HG03520 (cell line): Measurements from ENCODE around the gene RPL27.
A peak's percentile ranks its signal among the peaks of the same experiment; 100 is the strongest.
"Not testable (repeated sequence)": the region's sequence is repeated elsewhere in the genome, so short reads cannot be mapped to it uniquely, and the experiment has no call there.

Experiments used
- ATAC-seq: cut with Tn5 transposase; IDR thresholded peaks from one replicate; pipeline ENCODE4 v1.9.1; 2021; ENCODE audit warnings: mild to moderate bottlenecking, moderate library complexity; ENCODE audit not compliant: unreplicated experiment

RPL27 gene

GRCh38 chr17:42992872-42993271 lies 5.3 kb upstream of the RPL27 start:
- ATAC-seq, result no peak

DNA sequence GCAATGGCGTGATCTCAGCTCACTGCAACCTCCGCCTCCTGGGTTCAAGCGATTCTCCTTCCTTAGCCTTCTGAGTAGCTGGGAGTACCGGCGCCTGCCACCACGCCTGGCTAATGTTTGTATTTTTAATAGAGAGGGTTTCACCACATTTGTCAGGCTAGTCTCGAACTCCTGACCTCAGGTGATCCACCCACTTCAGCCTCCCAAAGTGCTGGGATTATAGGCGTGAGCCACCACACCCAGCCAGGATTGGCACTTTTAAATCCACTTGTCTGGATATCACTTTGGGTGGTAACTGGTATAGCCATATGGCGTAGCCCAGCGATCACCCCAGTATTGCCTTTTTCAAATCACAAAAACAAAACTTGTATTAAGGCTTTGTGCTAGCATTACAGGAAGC lies 4.3 kb upstream of the RPL27 start:
- ATAC-seq, result not testable (repeated sequence)

- ATAC-seq, result no peak
Measured at GRCh38 chr17:42997390-42997983, 732 bp upstream of the RPL27 start.

- ATAC-seq, result no peak
Measured at GRCh38 chr17:42999003-42999525, 845 bp downstream of the RPL27 start.

- ATAC-seq, result not testable (repeated sequence)
Measured at GRCh38 chr17:43000894-43001293, 2.7 kb downstream of the RPL27 start.

DNA sequence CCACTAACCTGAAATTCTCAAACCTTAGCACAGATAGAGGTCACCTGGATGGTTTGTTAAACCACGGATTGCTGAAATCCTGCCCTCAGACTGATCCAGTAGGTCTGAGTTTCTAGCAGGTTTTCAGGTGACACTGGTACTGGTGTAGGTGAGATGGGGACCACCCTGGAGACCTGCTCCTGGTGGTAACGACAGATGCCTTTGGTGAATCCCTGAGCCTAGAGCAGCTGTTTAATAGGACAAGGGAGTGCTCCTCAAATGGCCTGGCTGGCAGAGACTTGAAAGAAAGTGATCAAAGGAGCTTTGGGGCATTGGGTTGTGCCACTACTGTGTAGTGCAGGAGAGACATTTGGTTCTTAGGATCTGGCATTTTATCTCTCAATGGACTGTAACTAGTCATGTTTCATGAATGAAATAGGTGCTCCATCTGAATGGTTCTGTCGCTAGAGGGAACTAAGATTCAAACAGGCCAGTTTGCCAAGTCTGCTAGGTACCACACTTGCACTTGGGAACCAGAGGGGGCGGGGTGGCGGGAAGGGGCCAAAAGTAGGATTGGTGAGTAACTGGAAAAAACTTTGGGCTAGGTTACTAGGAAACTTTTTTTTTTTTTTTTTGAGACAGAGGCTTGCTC lies 5.4 kb downstream of the RPL27 start:
- ATAC-seq, result no peak

DNA sequence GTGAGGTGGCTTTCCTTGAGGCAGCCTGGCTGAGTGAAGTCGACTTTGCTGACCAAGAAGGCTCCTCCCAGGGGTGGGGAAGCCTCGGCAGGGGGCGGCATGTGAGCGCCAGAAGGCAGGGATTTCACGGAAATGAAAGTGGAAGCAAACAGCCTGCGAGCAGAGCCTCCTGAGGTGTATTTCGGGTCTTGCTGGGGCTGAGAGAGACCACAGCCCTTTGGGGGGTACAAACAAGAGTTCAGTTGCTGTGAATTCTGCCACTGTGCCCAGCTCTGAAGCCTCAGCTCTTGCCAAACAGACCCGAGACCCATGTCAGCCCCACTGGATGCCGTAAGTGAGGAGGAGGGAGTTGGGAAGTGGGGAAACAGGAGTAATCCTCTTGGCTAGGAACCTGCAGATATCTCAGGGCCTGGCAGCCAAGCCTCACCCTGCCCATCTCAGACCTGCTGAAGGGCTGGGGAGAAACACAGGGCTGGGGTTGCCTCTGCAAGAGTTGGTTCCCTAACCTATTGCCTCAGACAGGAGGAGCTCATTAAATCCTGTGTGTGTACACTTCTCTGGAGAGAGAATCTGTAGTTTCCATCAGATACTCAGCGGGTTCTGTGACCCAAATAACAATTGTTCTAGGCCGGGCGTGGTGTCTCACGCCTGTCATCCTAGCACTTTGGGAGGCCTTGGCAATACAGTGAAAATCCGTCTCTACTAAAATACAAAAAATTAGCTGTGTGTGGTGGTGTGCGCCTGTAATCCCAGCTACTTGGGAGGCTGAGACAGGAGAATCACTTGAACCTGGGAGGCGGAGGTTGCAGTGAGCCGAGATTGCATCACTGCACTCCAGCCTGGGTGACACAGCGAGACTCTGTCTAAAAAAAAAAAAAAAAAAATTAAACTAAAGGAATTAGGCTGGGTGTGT lies 8.7 kb downstream of the RPL27 start, which contains the start of gene IFI35:
Gene IFI35, plus strand, starts transcription at position 146 of the 913 bp plus-strand sequence. Its CDS starts 164 bp downstream, at position 310.
- peak; percentile 64 for ATAC-seq

- no peak for ATAC-seq
Measured at GRCh38 chr17:43010667-43011308, 12.6 kb downstream of the RPL27 start.

GRCh38 chr17:43011728-43012472 lies 13.7 kb downstream of the RPL27 start:
- ATAC-seq, result no peak

DNA sequence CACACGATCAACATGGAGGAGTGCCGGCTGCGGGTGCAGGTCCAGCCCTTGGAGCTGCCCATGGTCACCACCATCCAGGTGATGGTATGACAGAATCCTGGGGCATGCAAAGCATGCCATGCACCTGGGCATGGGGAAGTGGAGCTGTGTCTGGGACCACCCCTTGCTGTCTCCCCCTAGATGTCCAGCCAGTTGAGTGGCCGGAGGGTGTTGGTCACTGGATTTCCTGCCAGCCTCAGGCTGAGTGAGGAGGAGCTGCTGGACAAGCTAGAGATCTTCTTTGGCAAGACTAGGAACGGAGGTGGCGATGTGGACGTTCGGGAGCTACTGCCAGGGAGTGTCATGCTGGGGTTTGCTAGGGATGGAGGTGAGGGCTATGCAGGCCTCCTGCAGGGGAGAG lies 15.1 kb downstream of the RPL27 start:
- no peak for ATAC-seq

- no peak for ATAC-seq
Measured at GRCh38 chr17:43014020-43014648, 15.9 kb downstream of the RPL27 start.

DNA sequence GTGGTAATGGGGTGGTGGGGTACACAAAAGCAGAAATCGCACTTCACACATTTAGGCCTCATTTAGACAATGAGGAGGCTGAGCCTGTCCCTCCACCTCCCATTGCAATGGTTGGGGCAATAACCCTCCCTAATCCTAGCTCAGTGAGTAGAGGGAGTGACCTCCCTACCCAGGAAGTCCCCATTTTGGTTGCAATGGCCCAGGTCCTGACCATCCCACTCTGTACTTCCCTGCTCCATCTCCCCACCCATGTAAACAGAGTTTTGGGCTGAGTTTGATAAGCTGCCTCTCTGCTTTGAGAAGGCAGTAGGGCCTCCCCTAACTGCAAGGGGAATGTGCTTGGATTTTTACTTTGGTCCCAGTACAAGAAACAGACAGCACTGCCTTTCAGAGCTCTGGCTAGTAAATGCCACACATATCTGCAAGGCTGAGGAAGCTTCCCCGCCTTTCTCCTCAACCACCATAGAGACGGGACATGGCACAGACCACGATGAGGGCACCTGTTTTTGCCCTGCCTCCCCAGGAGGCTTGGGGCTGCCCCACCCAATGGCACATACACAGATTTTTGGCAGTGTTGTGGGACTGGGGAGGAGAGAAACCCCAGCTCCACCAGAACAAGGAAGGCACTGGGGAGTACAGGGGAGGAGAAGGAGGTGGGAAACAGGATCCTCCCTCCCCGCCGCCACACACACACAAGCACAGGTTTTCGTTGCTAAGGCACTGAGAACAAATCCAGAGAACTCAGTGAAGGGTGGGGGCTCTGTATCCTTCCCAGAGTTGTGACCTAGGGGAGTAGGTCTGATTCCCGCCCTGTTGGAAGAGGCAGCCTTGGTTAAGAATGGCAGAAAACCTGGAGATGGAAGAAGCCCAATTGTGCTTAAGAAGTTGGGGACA lies 16.7 kb downstream of the RPL27 start:
- no peak for ATAC-seq

GRCh38 chr17:43015579-43015978 lies 17.4 kb downstream of the RPL27 start:
- ATAC-seq, result no peak

DNA sequence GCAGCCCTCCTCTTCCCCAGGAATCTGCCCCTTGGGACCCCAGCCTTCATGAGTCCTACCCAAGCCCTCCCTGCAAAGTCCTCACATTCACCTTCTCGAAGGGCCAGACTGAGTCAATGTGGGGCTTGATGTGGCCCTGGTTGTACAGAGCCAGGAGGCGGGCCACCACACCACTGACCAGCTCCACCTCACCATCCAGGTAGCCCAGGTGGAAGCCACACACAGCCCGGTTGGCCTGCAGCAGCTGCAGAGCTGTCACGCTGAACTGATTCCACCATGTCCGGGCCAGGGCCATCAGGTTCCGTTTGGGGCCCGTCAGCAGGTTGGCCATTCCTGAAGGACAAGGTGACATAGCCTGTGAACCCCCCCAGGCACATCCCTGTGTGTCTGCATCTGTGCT lies 18.0 kb downstream of the RPL27 start:
- no peak for ATAC-seq

- ATAC-seq, result no peak
Measured at GRCh38 chr17:43018008-43018853, 20.0 kb downstream of the RPL27 start.

GRCh38 chr17:43018932-43019331 lies 20.7 kb downstream of the RPL27 start:
- ATAC-seq, result no peak

DNA sequence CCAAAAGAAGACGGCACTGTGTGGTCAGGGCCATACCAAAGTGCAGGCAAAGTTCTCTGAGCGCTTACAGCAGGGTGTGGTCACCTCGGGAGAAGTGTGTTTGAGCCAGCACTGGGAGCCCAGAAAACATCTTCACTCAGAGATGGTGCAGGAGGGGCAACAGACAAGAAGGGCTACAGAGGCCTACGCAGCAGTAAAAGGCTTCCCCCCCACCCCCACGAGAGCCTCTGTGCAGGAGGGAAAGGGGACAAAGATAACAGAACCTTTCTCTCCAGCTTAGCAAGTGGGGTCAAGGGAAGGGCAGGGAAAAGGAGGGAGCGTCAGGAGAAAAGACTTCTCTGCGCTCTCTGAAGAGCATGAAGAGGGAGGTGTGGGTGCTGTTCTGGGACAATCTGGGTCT lies 21.2 kb downstream of the RPL27 start:
- ATAC-seq, result no peak

GRCh38 chr17:43020030-43020621 lies 21.9 kb downstream of the RPL27 start:
- no peak for ATAC-seq
